ENCODE measurements around the gene COX4I1.

DNA sequence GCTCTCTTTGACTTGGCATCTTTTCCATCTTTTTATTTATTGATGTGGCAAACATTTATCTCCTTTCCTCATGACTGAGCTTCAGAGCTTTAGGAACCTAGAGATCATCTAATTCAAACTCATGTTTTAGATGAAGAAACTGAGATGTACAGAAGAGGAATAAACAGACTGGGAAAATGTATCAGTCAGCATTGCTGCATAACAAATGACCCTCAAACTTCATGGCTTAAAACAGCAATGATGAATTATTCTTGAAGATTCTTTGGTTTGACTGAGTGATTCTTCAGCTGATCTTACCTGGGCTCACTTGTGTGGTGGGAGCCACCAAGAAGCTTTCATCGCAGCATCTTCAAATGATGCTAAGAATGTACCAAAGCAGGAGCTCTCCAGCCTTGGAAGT, 55.4 kb downstream of the COX4I1 start:
- TF ChIP-seq CTCF (conservative IDR thresholded peaks at IDR 0.05; ENCODE audit: low read length): no peak
- no peak for TF ChIP-seq EZH2phosphoT487 (IDR thresholded peaks at IDR 0.05; ENCODE audit: borderline replicate concordance)

Data from Loucy (cell line).